HEK293 (cell line): ENCODE results near the gene PCBP3.

Experiments
- REST ChIP-seq: fragments of 450-650 bp; formaldehyde crosslinking; IDR thresholded peaks from 2 replicates; pipeline ENCODE4 v1.5.1; 2016; ENCODE audit warnings: missing biosample characterization, missing genetic modification characterization
- ZBTB20 ChIP-seq: fragments of 450-650 bp; formaldehyde crosslinking; IDR thresholded peaks from 2 replicates; pipeline ENCODE4 v1.5.1; 2016; ENCODE audit warnings: missing biosample characterization, missing genetic modification characterization
- ZNF10 ChIP-seq: fragments of 450-650 bp; formaldehyde crosslinking; IDR thresholded peaks from 2 replicates; pipeline ENCODE4 v1.5.1; 2017; ENCODE audit warnings: missing biosample characterization, missing genetic modification characterization
- ZNF114 ChIP-seq: fragments of 450-650 bp; formaldehyde crosslinking; IDR thresholded peaks from 2 replicates; pipeline ENCODE4 v1.5.0; 2017; ENCODE audit warnings: missing biosample characterization, missing genetic modification characterization
- ZNF776 ChIP-seq: fragments of 450-650 bp; formaldehyde crosslinking; IDR thresholded peaks from 2 replicates; pipeline ENCODE4 v1.5.0; 2017; ENCODE audit warnings: missing biosample characterization, missing genetic modification characterization, borderline replicate concordance
- TF ChIP-seq, protein P1 (sequence below): fragments of 450-650 bp; formaldehyde crosslinking; IDR thresholded peaks from 2 replicates; pipeline ENCODE4 v1.5.1; 2016; ENCODE audit warnings: missing biosample characterization, missing genetic modification characterization

DNA sequence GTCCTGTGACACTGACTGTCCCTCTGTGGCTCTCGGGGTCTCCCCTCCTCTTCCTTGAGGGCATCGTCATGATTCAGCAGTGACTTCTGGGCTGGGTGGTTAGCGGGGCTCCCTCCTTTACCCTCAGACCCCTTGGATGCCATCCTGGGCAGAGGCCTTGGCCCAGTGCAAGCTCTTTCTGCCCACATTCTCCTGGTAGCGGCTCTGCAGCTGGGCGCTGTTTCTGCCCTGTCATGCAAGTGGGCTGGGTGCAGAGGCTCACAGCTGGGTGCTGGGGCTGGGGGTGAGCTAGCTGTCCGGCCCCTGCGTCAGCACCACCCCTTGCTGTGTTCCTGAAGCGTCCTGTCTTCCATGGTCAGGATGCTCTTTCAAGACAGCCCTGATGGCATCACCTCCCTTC, 158.5 kb downstream of the PCBP3 start:
- TF ChIP-seq, protein P1, sequence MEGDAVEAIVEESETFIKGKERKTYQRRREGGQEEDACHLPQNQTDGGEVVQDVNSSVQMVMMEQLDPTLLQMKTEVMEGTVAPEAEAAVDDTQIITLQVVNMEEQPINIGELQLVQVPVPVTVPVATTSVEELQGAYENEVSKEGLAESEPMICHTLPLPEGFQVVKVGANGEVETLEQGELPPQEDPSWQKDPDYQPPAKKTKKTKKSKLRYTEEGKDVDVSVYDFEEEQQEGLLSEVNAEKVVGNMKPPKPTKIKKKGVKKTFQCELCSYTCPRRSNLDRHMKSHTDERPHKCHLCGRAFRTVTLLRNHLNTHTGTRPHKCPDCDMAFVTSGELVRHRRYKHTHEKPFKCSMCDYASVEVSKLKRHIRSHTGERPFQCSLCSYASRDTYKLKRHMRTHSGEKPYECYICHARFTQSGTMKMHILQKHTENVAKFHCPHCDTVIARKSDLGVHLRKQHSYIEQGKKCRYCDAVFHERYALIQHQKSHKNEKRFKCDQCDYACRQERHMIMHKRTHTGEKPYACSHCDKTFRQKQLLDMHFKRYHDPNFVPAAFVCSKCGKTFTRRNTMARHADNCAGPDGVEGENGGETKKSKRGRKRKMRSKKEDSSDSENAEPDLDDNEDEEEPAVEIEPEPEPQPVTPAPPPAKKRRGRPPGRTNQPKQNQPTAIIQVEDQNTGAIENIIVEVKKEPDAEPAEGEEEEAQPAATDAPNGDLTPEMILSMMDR (tag by site-specific recombination) = no peak
- TF ChIP-seq ZBTB20 (tag by site-specific recombination) (no peak), ZNF776 (tag by site-specific recombination) (no peak), ZNF10 (tag by site-specific recombination) (no peak), REST (tag by site-specific recombination) (no peak), ZNF114 (no peak)
